SJSA1 (cell line): ENCODE results near the gene ACE. TPM values are rescaled to one million over a fixed set of nuclear protein-coding genes. Genes with fewer than 3 reads are reported as not detected.
A peak's percentile ranks its signal among the peaks of the same experiment; 100 is the strongest.

Experiments
- DNase-seq, 2 experiments: peaks; one replicate each; pipeline ENCODE4 v3.0.0-alpha.2; 2015 to 2020; ENCODE audit warnings: low spot score in 2 of 2, low read depth in 1 of 2
- H3K27ac ChIP-seq: fragments of 250-450 bp; sonication (Bioruptor Pico); 2 replicates; pipeline ENCODE4 v1.5.1; 2020; ENCODE audit warnings: mild to moderate bottlenecking, moderate library complexity
- H3K27me3 ChIP-seq: fragments of 250-450 bp; sonication (Bioruptor Pico); replicated peaks from 2 replicates; pipeline ENCODE4 v1.5.1; 2020; ENCODE audit warnings: mild to moderate bottlenecking, moderate library complexity
- H3K36me3 ChIP-seq: fragments of 250-450 bp; sonication (Bioruptor Pico); 2 replicates; pipeline ENCODE4 v1.5.1; 2020; ENCODE audit warnings: mild to moderate bottlenecking
- H3K4me1 ChIP-seq: fragments of 250-450 bp; sonication (Bioruptor Pico); replicated peaks from 2 replicates; pipeline ENCODE4 v1.6.1; 2021; ENCODE audit warnings: mild to moderate bottlenecking
- H3K4me3 ChIP-seq: fragments of 250-450 bp; sonication (Bioruptor Pico); 2 replicates; pipeline ENCODE4 v1.5.1; 2020; ENCODE audit warnings: mild to moderate bottlenecking
- H3K9me3 ChIP-seq: fragments of 250-450 bp; sonication (Bioruptor Pico); replicated peaks from 2 replicates; pipeline ENCODE4 v1.5.1; 2020; ENCODE audit warnings: mild to moderate bottlenecking
- total RNA-seq: library from RNA; depleted of rRNA; stranded (reverse); fragments of >200 nt; shearing (Covaris generic); gene quantifications from 2 replicates; pipeline ENCODE4 v1.2.3, GENCODE V29; 2014

ACE gene
- total RNA-seq, 1 experiment from 2014 or later, result 0.13 TPM

GRCh38 chr17:63496177-63496576 lies 19.3 kb downstream of the ACE start:
- Histone ChIP-seq H3K4me3 (no peak overlapping the region), H3K36me3 (no peaks in the 10 kb centered on the region), H3K27me3 (no peaks in the 10 kb centered on the region), H3K27ac (no peak overlapping the region), H3K9me3 (no peaks in the 10 kb centered on the region), H3K4me1 (peaks cover 25% of the 10 kb centered on the region)
- no peak for DNase-seq

DNA sequence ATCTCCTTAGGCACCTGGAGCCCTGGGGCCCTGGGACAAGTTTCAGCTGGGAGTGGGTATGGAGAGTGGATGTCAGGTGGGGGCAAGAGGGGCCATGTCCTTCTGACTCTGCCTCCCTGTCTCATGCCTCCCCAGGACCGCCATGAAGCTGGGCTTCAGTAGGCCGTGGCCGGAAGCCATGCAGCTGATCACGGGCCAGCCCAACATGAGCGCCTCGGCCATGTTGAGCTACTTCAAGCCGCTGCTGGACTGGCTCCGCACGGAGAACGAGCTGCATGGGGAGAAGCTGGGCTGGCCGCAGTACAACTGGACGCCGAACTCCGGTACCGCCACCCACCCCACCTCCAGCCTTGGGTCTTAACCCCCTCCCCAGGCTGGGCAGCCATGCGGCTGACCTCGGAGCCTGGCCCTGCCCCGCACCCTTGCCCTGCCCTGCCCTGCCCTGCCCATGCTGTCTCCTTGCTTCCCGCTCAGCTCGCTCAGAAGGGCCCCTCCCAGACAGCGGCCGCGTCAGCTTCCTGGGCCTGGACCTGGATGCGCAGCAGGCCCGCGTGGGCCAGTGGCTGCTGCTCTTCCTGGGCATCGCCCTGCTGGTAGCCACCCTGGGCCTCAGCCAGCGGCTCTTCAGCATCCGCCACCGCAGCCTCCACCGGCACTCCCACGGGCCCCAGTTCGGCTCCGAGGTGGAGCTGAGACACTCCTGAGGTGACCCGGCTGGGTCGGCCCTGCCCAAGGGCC lies 20.0 kb downstream of the ACE start:
- Histone ChIP-seq H3K27ac (no peak overlapping the region), H3K4me3 (no peak overlapping the region), H3K27me3 (no peaks in the 10 kb centered on the region), H3K9me3 (no peaks in the 10 kb centered on the region), H3K4me1 (peaks cover 25% of the 10 kb centered on the region), H3K36me3 (no peaks in the 10 kb centered on the region)
- no peak for DNase-seq

- peak; percentile 64 to 73 for DNase-seq
- peak overlapping the region; percentile 98 for H3K27ac ChIP-seq
- no peaks in the 10 kb centered on the region for H3K36me3 ChIP-seq
- peaks cover 25% of the 10 kb centered on the region for H3K4me1 ChIP-seq
- H3K9me3 ChIP-seq, result no peaks in the 10 kb centered on the region
- no peak overlapping the region for H3K4me3 ChIP-seq
- H3K27me3 ChIP-seq, result no peaks in the 10 kb centered on the region
Measured at GRCh38 chr17:63497708-63498483, 21.0 kb downstream of the ACE start.

DNA sequence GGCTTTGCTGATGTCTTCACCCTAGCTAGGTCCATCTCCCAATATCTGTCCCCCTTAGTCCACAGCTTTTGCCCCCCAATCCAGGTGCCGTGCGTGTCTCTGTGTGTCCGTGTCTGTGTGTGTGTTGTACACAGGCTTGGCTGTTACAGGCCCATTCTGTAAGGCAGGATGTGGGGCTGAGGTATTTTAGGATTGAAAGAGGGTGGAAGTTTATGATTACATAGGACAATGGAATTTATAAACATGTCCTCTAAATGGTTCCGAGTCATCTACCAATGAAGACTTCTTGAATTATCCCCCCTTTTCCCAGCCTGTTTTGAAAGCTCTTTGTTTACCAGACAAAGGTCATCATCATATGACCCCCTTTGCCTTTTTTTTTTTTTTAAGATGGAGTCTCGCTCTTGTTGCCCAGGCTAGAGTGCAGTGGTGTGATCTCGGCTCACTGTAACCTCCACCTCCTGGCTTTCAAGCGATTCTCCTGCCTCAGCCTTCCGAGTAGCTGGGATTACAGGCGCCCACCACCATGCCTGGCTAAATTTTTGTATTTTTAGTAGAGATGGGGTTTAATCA lies 21.9 kb downstream of the ACE start:
- H3K27me3 ChIP-seq, result no peaks in the 10 kb centered on the region
- H3K4me1 ChIP-seq, result peaks cover 25% of the 10 kb centered on the region

DNA sequence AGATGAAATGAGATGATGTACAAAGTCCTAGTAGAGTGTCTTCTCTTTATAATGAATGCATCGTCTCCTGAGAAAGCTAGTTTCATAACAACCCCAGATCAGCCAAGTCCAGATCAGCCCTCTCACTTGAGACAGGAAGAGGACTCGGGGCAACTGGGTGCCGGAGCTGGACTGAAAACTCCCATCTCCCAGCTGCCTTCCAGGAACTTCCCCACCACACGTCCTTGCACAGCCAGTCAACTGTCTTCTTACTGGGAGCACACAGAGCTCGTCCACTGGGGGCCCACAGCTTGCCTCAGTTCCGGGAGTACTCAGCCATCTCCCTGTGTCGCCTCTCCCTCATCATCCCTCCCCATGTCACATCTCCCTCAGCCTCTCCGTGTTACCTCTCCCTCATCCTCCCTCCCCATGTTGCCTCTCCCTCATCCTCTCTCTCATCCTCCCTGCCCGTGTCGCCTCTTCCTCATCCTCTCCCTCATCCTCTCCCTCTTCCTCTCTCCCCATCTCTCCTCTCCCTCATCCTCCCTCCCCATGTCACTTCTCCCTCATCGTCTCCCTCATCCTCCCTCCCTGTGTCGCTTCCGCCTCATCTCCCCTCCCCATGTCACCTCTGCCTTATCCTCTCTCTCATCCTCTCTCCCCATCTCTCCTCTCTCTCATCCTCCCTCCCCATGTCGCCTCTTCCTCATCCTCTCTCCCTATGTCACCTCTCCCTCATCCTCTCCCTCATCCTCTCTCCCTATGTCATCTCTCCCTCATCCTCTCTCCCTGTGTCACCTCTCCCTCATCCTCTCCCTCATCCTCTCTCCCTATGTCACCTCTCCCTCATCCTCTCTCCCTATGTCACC lies 23.9 kb downstream of the ACE start:
- peaks cover 25% of the 10 kb centered on the region for H3K4me1 ChIP-seq
- H3K36me3 ChIP-seq, result no peaks in the 10 kb centered on the region

More for the DNA sequence above, 21.9 kb downstream of the ACE start:
- Histone ChIP-seq H3K27ac (peak overlapping the region; percentile 98), H3K4me3 (no peak overlapping the region), H3K36me3 (no peaks in the 10 kb centered on the region), H3K9me3 (no peaks in the 10 kb centered on the region)
- peak; percentile 88 to 95 for DNase-seq

GRCh38 chr17:63503341-63503705 lies 26.5 kb downstream of the ACE start:
- Histone ChIP-seq H3K4me1 (peaks cover 15% of the 10 kb centered on the region), H3K27ac (no peak overlapping the region), H3K27me3 (no peaks in the 10 kb centered on the region), H3K9me3 (peaks cover 9% of the 10 kb centered on the region; the same call in 1 of the 2 replicates), H3K36me3 (no peaks in the 10 kb centered on the region), H3K4me3 (no peak overlapping the region)
- no peak for DNase-seq

More for the DNA sequence above, 23.9 kb downstream of the ACE start:
- Histone ChIP-seq H3K4me3 (no peak overlapping the region), H3K27ac (no peak overlapping the region), H3K27me3 (no peaks in the 10 kb centered on the region), H3K9me3 (peaks cover 7% of the 10 kb centered on the region; the same call in 1 of the 2 replicates)
- no peak for DNase-seq

DNA sequence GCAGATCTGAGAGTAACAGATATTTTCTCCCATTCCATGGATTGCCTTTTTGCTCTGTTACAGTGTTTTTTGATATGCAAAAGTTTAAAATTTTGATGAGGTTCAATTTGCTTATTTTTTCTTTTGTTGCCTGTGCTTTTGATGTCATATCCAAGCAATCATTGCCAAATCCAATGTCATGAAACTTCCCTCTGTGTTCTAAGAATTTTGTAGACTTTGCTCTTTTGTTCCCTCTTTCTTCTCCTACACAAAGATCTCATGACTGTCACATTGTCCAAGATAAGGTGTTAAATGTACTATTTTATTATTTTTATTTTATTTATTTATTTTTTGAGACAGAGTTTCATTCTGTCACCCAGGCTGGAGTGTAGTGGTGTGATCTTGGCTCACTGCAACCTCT lies 27.4 kb downstream of the ACE start:
- no peak for DNase-seq
- H3K36me3 ChIP-seq, result no peaks in the 10 kb centered on the region
- H3K4me3 ChIP-seq, result no peak overlapping the region
- no peaks in the 10 kb centered on the region for H3K27me3 ChIP-seq
- peaks cover 6% of the 10 kb centered on the region for H3K4me1 ChIP-seq
- H3K9me3 ChIP-seq, result peaks cover 9% of the 10 kb centered on the region; the same call in 1 of the 2 replicates
- H3K27ac ChIP-seq, result no peak overlapping the region

DNA sequence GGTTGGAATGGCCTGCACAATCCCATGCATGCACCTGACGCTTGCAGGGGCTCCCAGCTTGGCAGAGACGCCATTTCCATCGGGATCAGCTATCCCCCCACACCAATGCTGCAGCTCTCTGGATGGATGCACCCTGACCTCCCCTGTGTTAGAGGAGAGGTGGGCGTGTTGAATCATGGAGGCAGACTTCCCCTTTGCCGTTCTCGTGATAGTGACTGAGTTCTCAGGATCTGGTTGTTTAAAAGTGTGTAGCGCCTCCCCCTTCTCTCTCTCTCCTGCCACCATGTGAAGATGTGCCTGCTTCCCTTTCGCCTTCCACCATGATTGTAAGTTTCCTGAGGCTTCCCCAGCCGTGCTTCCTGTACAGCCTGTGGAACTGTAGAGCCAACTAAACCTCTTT lies 28.5 kb downstream of the ACE start:
- no peaks in the 10 kb centered on the region for H3K4me1 ChIP-seq
- H3K9me3 ChIP-seq, result peaks cover 9% of the 10 kb centered on the region; the same call in 1 of the 2 replicates
- no peak overlapping the region for H3K4me3 ChIP-seq
- DNase-seq, result no peak
- no peaks in the 10 kb centered on the region for H3K36me3 ChIP-seq
- H3K27me3 ChIP-seq, result no peaks in the 10 kb centered on the region
- H3K27ac ChIP-seq, result no peak overlapping the region

DNA sequence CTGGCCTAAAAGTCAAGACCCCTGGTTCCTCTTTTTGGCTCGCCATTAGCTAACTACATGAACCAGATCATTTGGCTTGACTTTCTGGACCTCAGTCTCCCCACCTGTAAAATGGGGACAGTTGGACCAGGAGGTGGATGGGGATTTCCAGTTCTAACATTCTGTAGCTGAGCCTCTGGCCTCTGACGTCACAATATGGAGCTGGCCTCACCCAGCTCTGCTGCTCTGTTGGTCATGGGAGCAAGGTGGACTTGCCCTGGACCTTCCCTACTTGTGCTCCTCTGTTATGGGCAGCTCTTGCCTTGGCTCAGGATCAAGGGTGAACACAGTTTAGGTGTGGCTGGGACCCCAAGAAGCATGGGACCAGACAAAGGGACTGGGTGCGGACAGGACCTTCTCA lies 29.8 kb downstream of the ACE start:
- Histone ChIP-seq H3K9me3 (peaks cover 9% of the 10 kb centered on the region; the same call in 1 of the 2 replicates), H3K4me3 (no peak overlapping the region), H3K27ac (no peak overlapping the region), H3K4me1 (no peaks in the 10 kb centered on the region), H3K27me3 (no peaks in the 10 kb centered on the region), H3K36me3 (no peaks in the 10 kb centered on the region)
- DNase-seq, result no peak

DNA sequence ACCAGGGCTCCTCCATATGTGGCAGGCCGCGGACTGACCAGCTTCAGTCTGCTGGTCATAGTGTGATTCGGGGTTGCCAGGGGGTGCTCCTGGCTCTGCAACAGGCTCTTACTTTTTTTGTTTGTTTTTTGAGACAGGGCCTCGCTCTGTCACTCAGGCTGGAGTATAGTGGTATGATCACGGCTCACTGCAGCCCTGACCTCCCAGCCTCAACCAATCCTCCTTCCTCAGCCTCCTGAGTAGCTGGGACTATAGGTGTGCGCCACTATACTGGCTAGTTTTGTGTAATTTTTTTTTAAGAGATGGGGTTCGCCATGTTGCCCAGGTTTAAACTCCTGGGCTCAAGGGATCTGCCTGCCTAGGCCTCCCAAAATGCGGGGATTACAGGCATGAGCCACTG lies 34.5 kb downstream of the ACE start:
- Histone ChIP-seq H3K4me1 (no peaks in the 10 kb centered on the region), H3K36me3 (no peaks in the 10 kb centered on the region), H3K9me3 (peaks cover 3% of the 10 kb centered on the region; the same call in 1 of the 2 replicates), H3K27me3 (peaks cover 6% of the 10 kb centered on the region), H3K27ac (no peak overlapping the region), H3K4me3 (no peak overlapping the region)
- DNase-seq, result no peak

DNA sequence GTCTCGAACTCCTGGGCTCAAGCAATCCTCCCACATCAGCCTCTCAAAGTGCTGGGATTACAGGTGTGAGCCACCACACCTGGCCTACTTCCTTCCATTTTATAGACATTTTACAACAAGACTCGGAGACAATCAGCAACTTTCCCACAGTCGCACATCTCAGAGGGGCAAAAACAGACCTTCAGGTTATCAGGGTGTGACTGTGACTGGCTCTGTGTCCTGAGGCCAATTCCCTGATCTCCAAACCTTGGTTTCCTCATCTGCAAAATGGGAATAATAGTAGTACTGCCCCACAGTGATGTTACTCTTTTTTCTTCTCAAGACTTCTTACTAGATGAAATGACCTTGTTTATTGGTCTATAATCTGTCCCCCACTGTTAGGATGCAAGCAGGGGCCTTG lies 35.5 kb downstream of the ACE start:
- no peaks in the 10 kb centered on the region for H3K36me3 ChIP-seq
- no peak for DNase-seq
- peaks cover 6% of the 10 kb centered on the region for H3K27me3 ChIP-seq
- H3K4me3 ChIP-seq, result no peak overlapping the region
- H3K4me1 ChIP-seq, result peaks cover 8% of the 10 kb centered on the region
- H3K9me3 ChIP-seq, result peaks cover 3% of the 10 kb centered on the region; the same call in 1 of the 2 replicates
- H3K27ac ChIP-seq, result no peak overlapping the region

- Histone ChIP-seq H3K27me3 (peaks cover 6% of the 10 kb centered on the region), H3K4me1 (peaks cover 14% of the 10 kb centered on the region), H3K4me3 (no peak overlapping the region), H3K36me3 (no peaks in the 10 kb centered on the region), H3K27ac (no peak overlapping the region), H3K9me3 (peaks cover 3% of the 10 kb centered on the region; the same call in 1 of the 2 replicates)
- no peak for DNase-seq
Measured at GRCh38 chr17:63512896-63513644, 36.2 kb downstream of the ACE start.

GRCh38 chr17:63514477-63514876 lies 37.6 kb downstream of the ACE start:
- H3K4me3 ChIP-seq, result no peak overlapping the region
- H3K4me1 ChIP-seq, result peaks cover 14% of the 10 kb centered on the region
- H3K9me3 ChIP-seq, result peaks cover 3% of the 10 kb centered on the region; the same call in 1 of the 2 replicates
- H3K36me3 ChIP-seq, result no peaks in the 10 kb centered on the region
- no peak overlapping the region for H3K27ac ChIP-seq
- peaks cover 6% of the 10 kb centered on the region for H3K27me3 ChIP-seq
- DNase-seq, result no peak
